Activated CD8-positive, alpha-beta memory T cell treated with anti-CD3 and anti-CD28 coated beads for 24 hours (primary cell): ENCODE measurements around the gene UNC50.
"Not testable (repeated sequence)": the region's sequence is repeated elsewhere in the genome, so short reads cannot be mapped to it uniquely, and the experiment has no call there.

Source experiments
- DNase-seq: peaks from one replicate; pipeline ENCODE4 v3.0.0-alpha.2; 2020

The UNC50 gene

GRCh38 chr2:98615481-98615880, 7.1 kb downstream of the UNC50 start:
- DNase-seq, result no peak

GRCh38 chr2:98617149-98617548, 8.8 kb downstream of the UNC50 start:
- no peak for DNase-seq

- no peak for DNase-seq
Measured at GRCh38 chr2:98623657-98624056, 15.3 kb downstream of the UNC50 start.

- no peak for DNase-seq
Measured at GRCh38 chr2:98632351-98632750, 24.0 kb downstream of the UNC50 start.

- DNase-seq, result peak; percentile 79
Measured at GRCh38 chr2:98634406-98635092, 26.2 kb downstream of the UNC50 start.

GRCh38 chr2:98637401-98638147, 29.2 kb downstream of the UNC50 start:
- peak; percentile 69 for DNase-seq

- DNase-seq, result no peak
Measured at GRCh38 chr2:98643496-98644100, 35.2 kb downstream of the UNC50 start.

- DNase-seq, result no peak
Measured at GRCh38 chr2:98647636-98648035, 39.2 kb downstream of the UNC50 start.

GRCh38 chr2:98648451-98648850, 40.1 kb downstream of the UNC50 start:
- DNase-seq, result no peak

GRCh38 chr2:98649135-98649991, 41.0 kb downstream of the UNC50 start:
- DNase-seq, result peak; percentile 90

- no peak for DNase-seq
Measured at GRCh38 chr2:98649992-98650375, 41.6 kb downstream of the UNC50 start.

GRCh38 chr2:98650998-98651397, 42.6 kb downstream of the UNC50 start:
- no peak for DNase-seq

- DNase-seq, result no peak
Measured at GRCh38 chr2:98654699-98655495, 46.5 kb downstream of the UNC50 start.

- no peak for DNase-seq
Measured at GRCh38 chr2:98656800-98657199, 48.4 kb downstream of the UNC50 start.

GRCh38 chr2:98658816-98659490, 50.6 kb downstream of the UNC50 start:
- DNase-seq, result peak; percentile 83

- DNase-seq, result not testable (repeated sequence)
Measured at GRCh38 chr2:98659491-98659840, 51.1 kb downstream of the UNC50 start.

- peak; percentile 74 for DNase-seq
Measured at GRCh38 chr2:98663511-98664090, 55.2 kb downstream of the UNC50 start.

GRCh38 chr2:98664323-98664722, 55.9 kb downstream of the UNC50 start:
- DNase-seq, result no peak

GRCh38 chr2:98665677-98666076, 57.3 kb downstream of the UNC50 start:
- DNase-seq, result no peak
